GM06990 (cell line): ENCODE measurements around the gene MLLT3.

Experiments
- DNase-seq: peaks from one replicate; pipeline ENCODE4 v3.0.0-alpha.2; 2011; ENCODE audit not compliant: insufficient read length; ENCODE audit errors: extremely low read depth
- H3K27me3 ChIP-seq: replicated peaks from 2 replicates; pipeline ENCODE4 v1.6.0; 2011; ENCODE audit warnings: low read length; ENCODE audit not compliant: control insufficient read depth, insufficient read depth
- H3K36me3 ChIP-seq: 2 replicates; pipeline ENCODE4 v1.5.1; 2011; ENCODE audit warnings: low read length; ENCODE audit not compliant: control insufficient read depth, insufficient read depth
- H3K4me3 ChIP-seq: replicated peaks from 2 replicates; pipeline ENCODE4 v1.5.1; 2011; ENCODE audit warnings: low read depth, mild to moderate bottlenecking, control low read depth, low read length
- CTCF ChIP-seq: IDR thresholded peaks from 2 replicates; pipeline ENCODE4 v1.5.1; 2011; ENCODE audit warnings: low read length, control low read depth, mild to moderate bottlenecking, inconsistent platforms; ENCODE audit not compliant: insufficient read depth, poor library complexity, severe bottlenecking

Gene MLLT3

GRCh38 chr9:20376731-20377375 lies 245.4 kb downstream of the MLLT3 start:
- H3K27me3 ChIP-seq, result no peaks in the 10 kb centered on the region
- no peaks in the 10 kb centered on the region for H3K36me3 ChIP-seq
- no peak overlapping the region; the same call in 1 of the 2 replicates for H3K4me3 ChIP-seq
- DNase-seq, result no peak
- no peak for TF ChIP-seq CTCF

- H3K36me3 ChIP-seq, result no peaks in the 10 kb centered on the region
- H3K27me3 ChIP-seq, result no peaks in the 10 kb centered on the region
- TF ChIP-seq CTCF, result no peak
- DNase-seq, result no peak
- no peak overlapping the region for H3K4me3 ChIP-seq
Measured at GRCh38 chr9:20376042-20376441, 246.3 kb downstream of the MLLT3 start.

GRCh38 chr9:20373263-20373662 lies 249.0 kb downstream of the MLLT3 start:
- no peaks in the 10 kb centered on the region for H3K27me3 ChIP-seq
- no peak overlapping the region for H3K4me3 ChIP-seq
- no peaks in the 10 kb centered on the region; the same call in 1 of the 2 replicates for H3K36me3 ChIP-seq
- no peak for DNase-seq
- TF ChIP-seq CTCF, result no peak

GRCh38 chr9:20369391-20369790 lies 252.9 kb downstream of the MLLT3 start:
- Histone ChIP-seq H3K4me3 (no peak overlapping the region), H3K27me3 (no peaks in the 10 kb centered on the region), H3K36me3 (no peaks in the 10 kb centered on the region; the same call in 1 of the 2 replicates)
- peak; percentile 17 for TF ChIP-seq CTCF
- DNase-seq, result no peak

- Histone ChIP-seq H3K27me3 (no peaks in the 10 kb centered on the region), H3K4me3 (no peak overlapping the region), H3K36me3 (no peaks in the 10 kb centered on the region; the same call in 1 of the 2 replicates)
- DNase-seq, result no peak
- TF ChIP-seq CTCF, result no peak
Measured at GRCh38 chr9:20367855-20368254, 254.4 kb downstream of the MLLT3 start.

- no peak for DNase-seq
- TF ChIP-seq CTCF, result no peak
- Histone ChIP-seq H3K4me3 (no peak overlapping the region), H3K36me3 (peaks cover 1% of the 10 kb centered on the region; the same call in 1 of the 2 replicates), H3K27me3 (no peaks in the 10 kb centered on the region)
Measured at GRCh38 chr9:20364959-20365358, 257.3 kb downstream of the MLLT3 start.
